Esophagus muscularis mucosa (tissue), 4 donors: ENCODE measurements around the gene CEACAM16. TPM values are rescaled to one million over a fixed set of nuclear protein-coding genes. Genes with fewer than 3 reads are reported as not detected.

Experiments used
- DNase-seq: peaks from one replicate; pipeline ENCODE4 v3.0.0-alpha.2; 2017; ENCODE audit errors: extremely low spot score
- H3K27ac ChIP-seq, 4 donors: fragments of 200-600 bp; sonication (generic); replicated peaks in 1 of 4; 1 replicate in 3 of 4; 2 replicates in 1 of 4; pipeline ENCODE4 v1.5.1; 2016 to 2019; ENCODE audit warnings: mild to moderate bottlenecking in 1 of 4
- H3K27me3 ChIP-seq, 4 donors: fragments of 200-600 bp; sonication (generic); one replicate each; pipeline versions ENCODE4 v1.5.1 to v1.6.0; 2016 to 2019
- H3K36me3 ChIP-seq, 4 donors: fragments of 200-600 bp; sonication (generic); one replicate each; pipeline ENCODE4 v1.5.1; 2016 to 2019
- H3K4me1 ChIP-seq, 4 donors: fragments of 200-600 bp; sonication (generic); one replicate each; pipeline ENCODE4 v1.5.1; 2016 to 2019
- H3K4me3 ChIP-seq, 4 donors: fragments of 200-600 bp; sonication (generic); 1 replicate in 2 of 4; 2 replicates in 2 of 4; pipeline ENCODE4 v1.5.1; 2016 to 2019; ENCODE audit warnings: mild to moderate bottlenecking in 4 of 4, moderate library complexity in 1 of 4
- H3K9me3 ChIP-seq, 4 donors: fragments of 200-600 bp; sonication (generic); 1 replicate in 3 of 4; 2 replicates in 1 of 4; pipeline ENCODE4 v1.5.1; 2016 to 2019
- CTCF ChIP-seq, 3 experiments: fragments of 200-600 bp in 2 of 3; fragments of 450-650 bp in 1 of 3; sonication (generic) in 2 of 3; IDR thresholded peaks; one replicate each; pipeline ENCODE4 v1.5.1; 2017 to 2019; ENCODE audit warnings: antibody characterized with exemption in 3 of 3, mild to moderate bottlenecking in 2 of 3, moderate library complexity in 1 of 3
- EP300 ChIP-seq: sonication (generic); formaldehyde crosslinking; IDR thresholded peaks from one replicate; pipeline ENCODE4 v1.6.1; 2017; ENCODE audit warnings: antibody characterized with exemption
- POLR2A ChIP-seq: fragments of 450-650 bp; IDR thresholded peaks from one replicate; pipeline ENCODE4 v1.6.1; 2017; ENCODE audit warnings: antibody characterized with exemption, moderate library complexity, mild to moderate bottlenecking, low read depth
- POLR2AphosphoS5 ChIP-seq, 2 donors: sonication (generic); formaldehyde crosslinking; IDR thresholded peaks; one replicate each; pipeline ENCODE4 v1.6.1; 2017; ENCODE audit warnings: antibody characterized with exemption in 2 of 2
- WGBS: methylation state at CpG from one replicate; pipeline ENCODE4 v1.1.5; 2018; 5-methylcytosine and 5-hydroxymethylcytosine counted together
- intact Hi-C: fragments of 100-400 bp; cut with DNase I; formaldehyde crosslinking; loops from one replicate; pipeline ENCODE4 v1.15.1; 2023
- total RNA-seq, 4 donors: library from RNA; depleted of rRNA; stranded (reverse); fragments of >200 nt; gene quantifications; one replicate each; pipeline versions ENCODE4 v1.1.0 to v1.2.1, GENCODE V29; 2016

The CEACAM16 gene
- total RNA-seq, 4 donors from 2014 or later: not detected

- DNase-seq: no peak
- Histone ChIP-seq H3K9me3 (no peaks in the 10 kb centered on the region), H3K4me3 (no peak overlapping the region), H3K27me3 (no peaks in the 10 kb centered on the region), H3K4me1 (peaks cover 63 to 91% (median 86%) of the 10 kb centered on the region in 4 donors), H3K36me3 (peaks cover 0 to 2% (median 0%) of the 10 kb centered on the region in 4 donors), H3K27ac (peak overlapping the region; percentile 89 to 96 (median 94))
- TF ChIP-seq POLR2AphosphoS5 (IDR thresholded peaks at IDR 0.05) (no peak), POLR2A (peak; percentile 11), EP300 (no peak), CTCF (IDR thresholded peaks at IDR 0.05) (no peak)
- intact Hi-C loops: no loop called here
- WGBS: 56% methylated on average over 3 of the region's 3 CpGs
Measured at GRCh38 chr19:44744871-44745332, 46.0 kb downstream of the CEACAM16 start.

GRCh38 chr19:44745341-44745831 lies 46.4 kb downstream of the CEACAM16 start:
- intact Hi-C loops: no loop called here
- peak; percentile 95 for DNase-seq
- TF ChIP-seq POLR2A (no peak), EP300 (peak; percentile 78), POLR2AphosphoS5 (IDR thresholded peaks at IDR 0.05) (peak; percentile 61 to 67)
- Histone ChIP-seq H3K4me1 (peaks cover 66 to 94% (median 89%) of the 10 kb centered on the region in 4 donors), H3K27me3 (no peaks in the 10 kb centered on the region), H3K9me3 (no peaks in the 10 kb centered on the region), H3K4me3 (no peak overlapping the region), H3K27ac (peak overlapping the region; percentile 89 to 96 (median 94)), H3K36me3 (peaks cover 0 to 7% (median under 1%) of the 10 kb centered on the region in 4 donors)
- WGBS: 35% methylated on average over 10 of the region's 10 CpGs

GRCh38 chr19:44745887-44746600 lies 47.1 kb downstream of the CEACAM16 start:
- no peak for DNase-seq
- intact Hi-C loops: no loop called here
- WGBS: 83% methylated on average over 4 of the region's 4 CpGs
- TF ChIP-seq POLR2AphosphoS5 (IDR thresholded peaks at IDR 0.05) (no peak), POLR2A (no peak), EP300 (no peak)
- Histone ChIP-seq H3K4me3 (no peak overlapping the region), H3K4me1 (peaks cover 65 to 94% (median 89%) of the 10 kb centered on the region in 4 donors), H3K27me3 (no peaks in the 10 kb centered on the region), H3K36me3 (peaks cover 0 to 13% (median 3%) of the 10 kb centered on the region in 4 donors), H3K27ac (peak overlapping the region; percentile 89 to 96 (median 94)), H3K9me3 (no peaks in the 10 kb centered on the region)

- 86% methylated on average over 5 of the region's 5 CpGs for WGBS
- TF ChIP-seq EP300 (no peak), POLR2AphosphoS5 (IDR thresholded peaks at IDR 0.05) (no peak), POLR2A (no peak), CTCF (IDR thresholded peaks at IDR 0.05) (no peak)
- no peak for DNase-seq
- Histone ChIP-seq H3K9me3 (no peaks in the 10 kb centered on the region), H3K27me3 (no peaks in the 10 kb centered on the region), H3K36me3 (peaks cover 0 to 19% (median 8%) of the 10 kb centered on the region in 4 donors), H3K27ac (peak overlapping the region; percentile 89 to 96 (median 94)), H3K4me1 (peaks cover 62 to 94% (median 89%) of the 10 kb centered on the region in 4 donors), H3K4me3 (peak overlapping the region in 1 of 4 donors; percentile 83)
- intact Hi-C loops: no loop called here
Measured at GRCh38 chr19:44746616-44746945, 47.6 kb downstream of the CEACAM16 start.

GRCh38 chr19:44746946-44747738 lies 48.2 kb downstream of the CEACAM16 start:
- Histone ChIP-seq H3K27me3 (no peaks in the 10 kb centered on the region), H3K4me1 (peaks cover 61 to 94% (median 90%) of the 10 kb centered on the region in 4 donors), H3K27ac (peak overlapping the region; percentile 89 to 96 (median 94)), H3K36me3 (peaks cover 0 to 23% (median 11%) of the 10 kb centered on the region in 4 donors), H3K9me3 (no peaks in the 10 kb centered on the region), H3K4me3 (peak overlapping the region; percentile 75 to 84 (median 80))
- WGBS: 14% methylated on average over 21 of the region's 34 CpGs
- DNase-seq: peak; percentile 97
- intact Hi-C loops: no loop called here
- TF ChIP-seq POLR2A (peak; percentile 57), CTCF (IDR thresholded peaks at IDR 0.05) (no peak), POLR2AphosphoS5 (IDR thresholded peaks at IDR 0.05) (peak; percentile 86 to 90), EP300 (peak; percentile 80)
